DLD1 (cell line): ENCODE results near the gene CADPS.

Source experiments
- in situ Hi-C: cut with HindIII; loops from 2 replicates; pipeline ENCODE4 v1.10.0; 2017; ENCODE audit warnings: low sequenced_read_pairs

CADPS gene

DNA sequence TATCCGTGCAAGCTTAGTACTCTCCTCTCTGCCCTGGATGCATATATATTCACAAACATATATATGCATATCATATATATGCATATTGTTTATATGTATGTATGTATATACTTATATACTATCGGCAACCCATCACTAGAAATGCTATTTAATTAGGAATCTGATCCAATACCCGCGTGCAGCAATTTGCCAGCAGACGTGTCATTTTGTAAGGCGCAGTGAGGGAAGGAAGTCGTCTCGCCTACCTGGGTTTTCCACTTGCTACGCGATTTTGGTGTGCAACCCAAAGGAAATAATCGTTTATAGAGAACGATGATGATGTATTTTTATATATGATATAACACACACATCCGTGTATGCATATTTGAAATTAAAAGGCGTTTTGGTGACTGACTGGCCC, 496.3 kb downstream of the CADPS start:
- in situ Hi-C loops: no loop called here

DNA sequence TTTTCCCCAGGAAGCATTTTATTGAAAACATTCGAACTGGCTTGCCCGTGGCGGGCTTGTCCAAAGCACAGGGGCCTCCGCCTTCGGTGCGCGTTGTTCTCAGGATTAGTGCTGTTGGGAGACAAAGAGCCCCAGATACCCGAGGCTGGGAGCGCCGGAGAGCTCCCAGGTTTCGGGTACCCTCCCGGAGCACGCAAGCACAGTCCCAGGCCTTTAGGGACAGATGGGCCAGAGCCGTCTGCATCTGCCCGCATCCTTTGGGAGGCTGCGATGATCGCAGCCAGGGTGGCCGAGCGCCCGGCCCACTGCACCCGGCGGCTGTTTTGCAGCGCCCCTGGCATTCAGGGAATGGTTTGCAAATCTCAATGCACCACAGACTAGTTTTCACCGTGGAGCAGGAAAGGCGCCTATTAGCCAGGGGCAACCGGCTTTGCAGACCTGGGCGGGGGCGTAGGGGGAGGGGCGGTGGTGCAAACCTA, 496.9 kb downstream of the CADPS start:
- in situ Hi-C loops: no loop called here

DNA sequence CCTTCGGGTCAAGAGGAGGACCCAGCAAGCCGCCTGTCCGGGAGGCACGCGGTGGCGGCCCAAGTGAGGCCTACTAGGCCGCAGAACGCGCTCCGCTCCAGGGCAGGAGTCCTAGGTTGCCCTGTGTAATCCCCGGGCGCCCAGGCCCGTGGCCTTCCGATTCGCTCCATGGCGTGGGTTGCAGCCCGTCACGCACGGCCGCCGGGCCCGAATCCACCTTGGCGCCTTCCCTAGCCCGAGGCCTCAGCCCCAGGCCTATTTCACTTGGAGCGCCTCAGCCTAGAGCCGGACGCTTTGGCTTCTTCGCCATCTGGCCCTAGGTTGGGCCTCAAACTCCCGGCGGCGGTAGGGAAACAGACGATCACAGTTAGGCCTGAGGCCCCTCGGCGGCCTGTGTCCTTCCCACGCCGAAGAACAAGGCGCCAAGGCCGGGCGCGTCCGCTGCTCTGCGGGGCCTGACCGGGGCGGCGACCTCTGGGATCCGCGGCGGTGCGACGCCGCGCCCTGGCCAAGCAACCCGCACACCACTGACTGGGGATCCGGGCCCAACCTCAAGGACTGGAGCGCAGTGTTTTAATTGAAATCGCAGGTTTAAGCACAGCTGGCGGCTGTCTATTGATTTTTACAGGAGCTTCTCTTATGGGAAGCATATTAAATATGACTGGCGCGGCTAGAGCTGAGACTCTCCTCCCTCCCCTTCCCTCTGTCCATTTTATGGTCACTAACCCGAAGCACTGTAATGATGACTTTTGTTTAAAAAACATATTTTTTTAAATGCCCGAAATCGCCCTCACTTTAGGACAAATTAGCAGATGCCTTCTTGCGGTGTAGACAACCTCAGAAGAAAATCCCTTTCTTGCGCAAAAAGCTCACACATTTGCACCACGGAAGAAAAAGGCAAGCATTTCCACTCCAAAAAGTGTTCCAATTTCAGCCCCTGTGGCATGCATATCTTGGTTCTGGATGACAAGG, 498.0 kb downstream of the CADPS start:
- in situ Hi-C loops: no loop called here

DNA sequence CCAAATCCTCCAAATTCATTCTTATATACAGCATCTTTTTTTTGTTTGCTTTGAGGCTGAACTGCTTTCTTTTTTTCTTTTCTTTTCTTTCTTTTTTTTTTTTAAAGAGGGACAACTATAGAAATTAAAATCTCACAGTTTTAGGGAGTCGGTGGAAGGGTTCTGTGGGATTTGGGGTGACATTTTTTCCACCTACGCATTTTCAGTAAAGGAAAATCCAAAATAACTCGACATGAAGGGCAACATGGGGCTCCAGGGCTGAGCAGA, 498.8 kb downstream of the CADPS start:
- in situ Hi-C loops: no loop called here

DNA sequence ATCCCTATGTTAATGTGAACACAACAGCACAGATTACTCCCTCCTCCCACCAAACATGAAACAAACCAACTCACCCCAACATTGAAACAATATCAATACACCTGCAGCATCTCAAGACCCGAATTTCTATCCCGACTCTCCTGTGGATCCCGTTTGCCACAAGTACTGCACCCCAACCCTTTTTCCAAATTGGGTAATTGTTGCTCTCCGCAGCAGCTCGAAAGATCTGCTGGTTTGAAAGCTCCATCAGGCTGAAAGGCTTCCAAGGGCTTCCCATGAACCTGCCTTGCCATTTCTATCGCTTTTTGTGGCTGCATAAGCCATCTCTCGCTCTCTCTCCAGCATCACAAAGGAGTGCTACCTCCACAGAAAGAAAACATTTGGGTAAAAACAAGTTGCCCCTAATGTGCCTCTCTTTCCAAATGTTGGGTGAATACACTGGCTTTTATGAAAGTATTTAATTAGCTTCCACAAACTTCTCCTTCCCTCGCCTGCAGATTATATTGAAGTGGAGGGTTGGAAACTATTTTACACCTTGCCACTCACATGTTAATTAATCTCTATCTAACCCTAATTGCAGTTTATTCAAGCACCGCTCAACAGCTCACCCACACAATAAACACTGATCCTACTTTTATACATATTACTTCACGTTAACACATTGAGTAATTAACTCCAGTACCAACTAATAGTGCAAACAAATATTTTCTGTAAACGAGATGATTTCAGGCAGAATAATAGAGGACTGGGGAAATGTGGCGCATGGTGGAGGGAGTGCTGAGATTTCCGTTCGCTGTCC, 499.4 kb downstream of the CADPS start:
- in situ Hi-C loops: no loop called here

DNA sequence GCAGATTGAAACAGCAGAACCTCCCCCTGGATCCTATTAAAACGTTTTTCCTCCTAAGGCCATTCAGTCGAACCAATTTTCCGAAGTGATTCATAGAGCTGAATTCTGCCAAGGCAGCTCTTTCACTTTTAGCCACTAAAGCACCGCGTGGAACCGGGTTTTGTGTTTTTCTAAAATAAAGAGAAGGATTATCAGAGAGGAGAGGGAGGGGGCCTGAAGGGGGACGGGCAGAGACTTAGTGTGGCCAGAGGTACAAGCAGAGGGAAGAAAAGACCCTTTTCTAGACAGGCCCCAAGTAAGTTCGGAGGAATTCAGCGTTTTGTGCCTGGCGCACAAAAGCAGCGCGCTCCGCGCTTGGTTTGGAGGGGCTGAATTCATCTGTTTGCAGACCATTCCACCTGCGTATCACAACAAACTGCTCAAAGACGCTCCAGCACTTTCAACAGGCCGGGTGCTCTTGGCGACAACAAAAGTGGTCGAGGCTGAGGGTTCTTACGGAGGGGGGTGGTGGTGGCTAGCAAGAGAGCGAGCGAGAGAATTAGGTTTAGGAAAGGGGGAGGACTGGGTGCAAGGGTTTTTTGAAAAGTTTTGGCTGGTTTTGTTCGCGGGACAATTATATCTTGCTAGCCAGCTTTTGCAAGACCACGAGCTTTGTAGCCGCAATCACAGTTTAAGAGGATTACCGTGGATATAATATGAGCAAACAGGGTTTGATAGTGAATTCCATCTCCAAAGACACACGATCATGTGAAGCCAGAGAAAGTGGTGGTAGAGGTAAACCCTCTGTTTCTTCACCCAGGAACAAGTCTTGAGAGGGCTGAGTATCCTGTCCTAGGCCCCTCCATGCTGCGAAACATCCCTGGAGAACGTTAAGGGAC, 500.6 kb downstream of the CADPS start:
- in situ Hi-C loops: no loop called here

DNA sequence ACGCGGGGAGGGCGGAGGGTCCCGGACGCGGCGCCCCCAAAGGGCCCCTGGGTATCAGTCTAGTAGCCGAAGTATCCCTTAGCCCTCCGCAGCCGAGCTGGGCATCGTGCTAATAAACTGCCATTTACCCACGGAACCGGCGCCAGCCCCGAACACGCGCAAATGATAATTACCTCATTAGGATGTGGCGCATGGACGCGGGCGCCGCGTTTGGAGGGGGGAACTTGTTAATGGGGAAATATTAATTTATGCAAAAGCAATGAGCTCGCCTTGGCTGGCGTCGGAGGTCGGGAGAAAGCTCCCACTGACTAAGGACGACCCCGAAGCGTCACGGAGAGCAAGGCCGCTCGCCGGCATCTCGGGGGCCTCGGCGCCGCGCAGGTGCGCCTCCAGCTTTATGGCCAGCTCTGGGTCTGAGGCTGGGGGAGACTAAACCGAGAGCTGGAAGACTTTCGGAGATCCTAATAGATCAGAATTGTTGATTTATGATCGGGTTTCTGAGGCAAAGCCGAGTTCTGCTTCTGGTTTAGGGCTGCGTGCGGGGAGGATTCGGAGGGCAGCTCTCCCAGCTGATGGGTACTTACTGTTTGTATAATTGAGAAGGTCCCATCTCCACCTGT, 501.4 kb downstream of the CADPS start:
- in situ Hi-C loops: no loop called here

DNA sequence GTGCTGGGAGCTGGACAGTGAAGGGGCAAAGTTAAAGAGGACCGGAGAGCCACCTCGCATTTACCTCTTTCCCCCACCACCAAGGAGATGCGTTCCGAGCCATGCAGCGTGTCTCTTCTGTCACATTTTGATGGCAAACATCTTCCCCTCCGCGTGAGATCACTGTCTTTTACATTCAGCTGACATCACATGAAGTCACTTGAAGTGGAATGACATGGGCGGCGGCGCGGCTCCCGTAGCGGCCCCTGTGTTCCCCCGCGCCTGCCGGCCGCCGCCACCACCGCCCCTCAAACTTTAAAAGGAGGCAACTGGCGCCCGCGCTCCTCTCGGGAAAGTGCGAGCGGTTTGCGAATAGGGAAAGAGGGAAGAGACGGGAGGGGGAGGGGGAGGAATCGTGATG, 502.0 kb downstream of the CADPS start, which contains the start of gene FEZF2:
Gene FEZF2 (minus strand): TSS at position 336 of the 400 bp plus-strand sequence. CDS start 682 bp downstream, outside the sequence.
- in situ Hi-C loops: no loop called here

DNA sequence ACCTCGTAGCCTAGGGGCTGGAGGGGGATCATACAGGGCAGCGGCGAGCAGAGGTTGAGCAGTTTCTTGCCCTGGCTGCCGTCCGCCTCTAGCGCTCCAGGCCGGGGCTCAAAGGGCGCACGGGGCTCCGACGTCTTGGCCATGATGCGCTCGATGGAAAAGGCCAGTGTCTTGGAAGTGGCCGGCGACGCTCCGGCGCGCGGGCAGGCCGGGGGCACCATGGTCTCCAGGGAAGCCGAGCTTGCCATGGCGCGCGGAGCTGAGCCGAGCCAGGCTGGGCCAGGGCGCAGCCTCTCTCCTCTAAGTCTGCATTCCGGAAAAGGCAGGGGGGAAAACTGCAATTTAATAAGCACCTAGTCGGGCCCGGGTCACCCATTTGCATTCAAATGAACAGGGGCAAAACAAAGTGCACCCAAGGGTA, 502.6 kb downstream of the CADPS start:
- in situ Hi-C loops: no loop called here

DNA sequence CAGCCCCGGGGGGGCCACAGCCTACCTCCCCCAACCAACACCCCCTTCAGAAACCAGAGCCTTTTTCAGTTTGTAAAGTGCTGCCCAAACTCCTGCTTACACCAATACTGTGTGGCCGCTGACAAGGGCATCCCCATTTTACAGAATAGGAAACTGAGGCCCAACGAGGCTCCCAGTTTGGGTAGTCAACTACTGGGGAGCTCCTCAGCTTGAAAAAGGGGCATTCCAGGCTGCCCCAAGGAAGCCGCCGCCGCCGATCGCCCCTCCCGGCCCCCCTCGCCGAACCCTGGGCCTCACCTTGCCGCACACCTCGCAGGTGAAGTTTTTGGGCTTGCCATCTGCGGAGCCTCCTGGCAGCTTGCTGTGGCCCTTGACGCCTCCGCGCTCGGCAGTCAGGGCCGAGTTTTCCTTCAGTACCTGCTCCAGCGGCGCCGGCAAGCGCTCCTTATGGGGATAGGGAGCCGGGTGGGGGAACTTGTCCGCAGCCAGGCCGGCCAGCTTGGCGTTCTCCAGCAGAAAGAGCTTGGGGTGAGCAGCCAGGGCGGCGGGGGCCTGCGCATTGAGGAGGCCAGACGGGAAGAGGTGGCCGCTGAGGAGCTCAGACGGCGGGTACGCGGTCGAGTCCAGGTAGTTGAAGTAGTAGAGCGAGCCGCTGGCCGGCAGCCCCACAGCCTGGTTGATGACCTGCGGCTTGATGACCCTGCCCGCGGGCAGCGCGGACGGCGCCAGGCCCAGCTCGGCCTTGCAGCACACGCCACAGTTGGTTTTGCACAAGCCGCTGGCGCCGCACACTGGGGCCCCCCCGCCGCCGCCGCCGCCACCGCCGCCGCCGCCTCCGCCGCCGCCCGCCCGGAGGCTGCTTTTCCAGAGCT, 503.3 kb downstream of the CADPS start:
- in situ Hi-C loops: no loop called here

DNA sequence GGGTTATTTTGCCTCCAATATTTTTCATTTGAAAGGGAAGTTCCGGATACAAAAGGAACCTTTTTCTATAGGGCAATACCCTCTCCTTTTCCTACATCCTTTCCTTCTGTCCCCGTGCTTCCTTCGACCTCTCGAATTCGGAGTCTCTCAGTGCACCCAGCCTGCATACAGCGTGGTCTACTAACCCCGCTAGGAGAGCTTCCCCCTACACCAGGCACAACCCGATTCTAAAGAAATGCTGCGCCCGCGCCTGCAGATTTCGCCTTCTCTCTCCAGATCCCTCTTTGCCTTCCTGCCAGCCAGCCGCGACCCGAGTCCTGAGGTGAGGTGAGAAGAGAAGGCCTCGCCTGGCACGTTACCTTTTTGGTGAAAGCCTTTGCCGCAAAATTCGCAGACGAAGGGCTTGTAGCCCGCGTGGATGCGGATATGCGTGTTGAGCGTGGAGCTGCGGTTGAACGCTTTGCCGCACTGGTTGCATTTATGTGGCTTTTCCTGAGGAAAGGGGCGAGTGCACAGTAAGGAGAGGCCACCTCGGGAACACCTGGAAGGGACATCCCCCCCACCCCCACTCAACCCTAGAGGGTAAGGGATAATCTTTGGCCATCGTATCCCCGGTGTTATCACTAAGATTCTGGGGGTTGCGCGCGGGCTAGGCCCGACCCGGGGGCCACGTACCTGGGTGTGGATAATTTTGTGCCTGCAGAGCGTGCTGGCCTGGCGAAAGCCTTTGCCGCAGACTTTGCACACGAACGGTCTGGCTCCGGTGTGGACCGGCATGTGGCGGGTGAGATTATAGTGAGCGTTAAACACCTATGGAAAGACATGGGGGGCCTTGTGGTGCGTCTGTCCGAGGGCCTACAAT, 504.1 kb downstream of the CADPS start:
- in situ Hi-C loops: no loop called here

DNA sequence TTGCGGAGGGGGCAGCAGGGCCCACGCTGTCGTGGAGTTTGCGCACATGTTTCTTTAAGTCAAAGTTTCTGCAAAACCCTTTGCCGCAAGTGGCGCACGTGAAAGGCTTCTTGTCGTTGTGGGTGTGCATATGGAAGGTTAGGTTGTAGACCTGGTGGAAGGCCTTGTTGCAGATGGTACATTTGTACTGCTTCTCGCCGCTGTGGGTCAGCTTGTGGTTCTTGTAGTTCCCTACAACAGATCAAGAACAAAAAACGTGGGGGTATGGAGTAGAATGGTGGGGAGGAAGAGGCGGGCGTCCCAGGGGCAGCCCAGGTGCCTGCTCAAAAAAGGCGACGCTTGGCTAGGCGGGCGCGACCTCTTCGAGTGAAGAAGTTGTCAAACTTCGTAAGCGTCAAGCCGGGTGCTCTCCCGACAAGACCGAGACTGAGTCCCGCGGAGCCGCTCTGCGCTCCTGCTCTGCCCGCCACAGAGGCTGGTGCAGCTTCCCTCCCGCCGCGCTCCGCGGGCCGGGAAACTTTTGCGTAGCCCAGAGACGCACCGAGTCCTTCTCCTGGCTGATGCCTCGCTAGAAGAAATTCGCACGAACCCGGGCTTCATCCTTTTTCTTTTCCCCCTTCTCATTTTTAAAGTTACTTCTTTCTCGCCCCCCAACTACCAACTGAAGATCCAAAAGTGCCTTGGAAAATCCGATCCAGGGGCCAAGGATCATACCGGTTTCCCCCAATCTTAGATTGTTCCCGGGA, 504.9 kb downstream of the CADPS start:
- in situ Hi-C loops: no loop called here

DNA sequence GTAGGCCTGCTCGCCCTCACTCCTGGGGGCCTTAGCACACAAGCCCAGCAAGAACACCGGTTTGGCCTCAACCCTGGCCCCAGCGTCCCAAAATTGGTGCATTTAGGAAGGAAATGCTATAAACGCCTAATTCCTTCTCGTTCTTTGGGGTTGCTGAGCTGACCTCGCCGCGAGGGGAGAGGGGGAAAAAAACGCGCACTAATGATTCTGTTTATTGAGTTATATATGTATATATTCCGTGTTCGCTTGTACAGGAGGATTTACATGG, 505.8 kb downstream of the CADPS start:
- in situ Hi-C loops: no loop called here

DNA sequence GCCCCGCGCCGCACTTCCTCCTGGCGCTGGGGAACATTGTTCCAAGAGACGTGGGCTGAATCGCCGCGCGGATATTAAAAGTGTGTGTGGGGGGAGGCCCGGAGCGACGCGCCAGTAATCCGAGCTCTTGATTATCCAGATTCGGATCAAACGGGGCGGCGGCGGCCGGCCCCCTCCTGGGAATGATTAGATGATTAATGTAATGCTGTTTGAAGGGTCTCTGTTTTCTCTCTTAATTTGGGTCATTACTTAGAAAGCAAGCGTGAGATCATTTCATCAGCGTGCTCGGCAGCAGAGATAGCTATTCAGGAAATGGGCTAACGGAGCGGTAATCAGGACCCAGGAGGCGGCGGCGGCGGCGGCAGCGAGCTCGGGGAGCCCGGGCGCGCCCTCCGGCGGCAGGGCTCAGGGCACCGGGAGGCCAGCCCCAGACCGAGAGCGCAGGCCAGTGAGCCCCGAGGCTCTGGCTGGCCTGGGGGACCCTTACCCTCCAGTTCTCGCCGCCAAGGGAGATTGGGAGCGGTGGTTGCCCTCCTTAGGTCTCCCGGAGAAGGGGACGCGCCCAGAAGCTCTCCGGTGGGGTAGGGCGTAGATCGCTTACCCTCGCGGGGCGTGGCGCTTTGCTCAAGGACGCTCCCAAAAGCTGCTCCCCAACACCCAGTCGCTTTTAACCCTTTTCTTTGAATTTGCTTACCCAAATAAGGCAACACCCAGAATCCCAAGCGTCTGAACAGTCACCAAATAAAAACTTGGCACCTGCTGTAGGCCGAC, 506.3 kb downstream of the CADPS start:
- in situ Hi-C loops: no loop called here

DNA sequence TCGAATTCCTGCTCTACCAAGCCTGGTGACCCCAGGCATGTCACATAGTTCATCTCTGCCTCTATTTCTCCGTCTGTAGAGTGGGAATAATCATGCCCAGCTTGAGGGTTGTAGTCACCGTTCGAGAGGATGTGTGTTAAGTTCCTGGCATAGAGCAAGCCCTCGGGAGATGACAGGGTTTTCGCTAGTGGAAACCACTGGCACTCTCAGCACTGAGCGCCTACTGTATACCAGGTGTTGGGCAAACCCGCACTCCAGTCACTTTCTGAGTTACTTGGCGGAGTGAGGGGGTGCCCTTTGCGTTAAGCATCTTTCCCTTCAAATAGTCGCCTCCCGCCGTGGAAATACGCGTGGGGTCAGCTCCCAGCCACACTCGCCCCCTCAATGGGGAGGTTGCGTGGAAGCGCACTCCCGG, 506.9 kb downstream of the CADPS start:
- in situ Hi-C loops: no loop called here

DNA sequence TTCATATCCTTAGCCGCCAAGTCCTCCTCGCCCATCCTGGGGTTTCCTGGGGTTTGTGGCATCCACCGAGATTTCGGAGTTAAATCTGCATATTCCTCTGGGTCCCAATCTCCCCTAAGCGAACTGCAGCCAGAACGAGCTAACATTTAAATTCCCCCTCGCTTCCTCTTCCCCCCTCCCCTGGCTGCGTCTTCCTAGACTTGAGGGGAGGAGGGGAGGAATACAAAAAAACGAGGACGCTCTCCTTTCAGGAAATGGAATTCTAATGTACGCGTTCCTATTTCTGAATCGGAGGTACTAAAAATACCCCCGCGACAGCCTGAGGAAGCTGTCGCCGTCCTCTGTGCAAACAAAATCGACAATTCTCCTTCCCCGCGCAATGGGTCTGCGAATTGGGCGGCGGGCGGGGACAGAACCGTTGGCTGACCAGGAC, 507.4 kb downstream of the CADPS start:
- in situ Hi-C loops: no loop called here

DNA sequence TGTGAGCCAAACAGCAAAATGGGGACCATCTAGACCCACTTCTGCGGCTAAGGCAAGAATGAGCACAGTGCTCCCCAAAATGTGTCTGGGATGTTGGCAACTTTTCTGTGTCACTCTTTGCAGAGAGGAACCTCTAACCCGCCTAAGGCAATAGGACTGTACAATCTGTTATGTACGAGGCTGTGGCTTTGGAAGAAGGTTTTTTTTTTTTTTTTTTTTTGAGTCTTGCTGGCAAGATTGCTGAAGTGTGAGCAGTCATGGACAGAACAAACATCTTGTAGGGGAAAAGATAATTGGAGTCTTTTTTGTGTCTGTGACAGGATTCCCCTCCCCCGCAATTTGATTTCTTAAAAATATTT, 509.1 kb downstream of the CADPS start:
- in situ Hi-C loops: no loop called here
